ENCODE data around the gene PLIN3.
"Not testable (repeated sequence)": the region's sequence is repeated elsewhere in the genome, so short reads cannot be mapped to it uniquely, and the experiment has no call there.

PLIN3 gene

GRCh38 chr19:4867534-4868285 lies at the start of gene PLIN3:
TSS of gene PLIN3 (minus strand) at chr19:4867667. CDS start at chr19:4861394, 6,273 bp downstream.
- no peak for DNase-seq

GRCh38 chr19:4916292-4917082 lies 49.0 kb upstream of the PLIN3 start:
- no peak for DNase-seq

- no peak for DNase-seq
These were observed 47.5 kb upstream of the PLIN3 start for GRCh38 chr19:4914736-4915501.

GRCh38 chr19:4913996-4914735 lies 46.7 kb upstream of the PLIN3 start:
- no peak for DNase-seq

- peak; percentile 21 for DNase-seq
These were observed 44.6 kb upstream of the PLIN3 start for GRCh38 chr19:4911786-4912672.

GRCh38 chr19:4911314-4911713 lies 43.8 kb upstream of the PLIN3 start:
- DNase-seq, result no peak

GRCh38 chr19:4910594-4911281 lies 43.3 kb upstream of the PLIN3 start:
- DNase-seq, result no peak

GRCh38 chr19:4909897-4910593 lies 42.6 kb upstream of the PLIN3 start:
- DNase-seq, result peak; percentile 95

GRCh38 chr19:4909156-4909896 lies 41.9 kb upstream of the PLIN3 start, which contains the start of gene UHRF1:
TSS of gene UHRF1 (plus strand) at chr19:4909501. CDS start at chr19:4910886, 1,385 bp downstream.
- DNase-seq, result peak; percentile 64

- DNase-seq, result no peak
These were observed 41.3 kb upstream of the PLIN3 start for GRCh38 chr19:4908781-4909155.

GRCh38 chr19:4908360-4908759 lies 40.9 kb upstream of the PLIN3 start:
- no peak for DNase-seq

- no peak for DNase-seq
These were observed 39.5 kb upstream of the PLIN3 start for GRCh38 chr19:4906963-4907362.

GRCh38 chr19:4904481-4904880 lies 37.0 kb upstream of the PLIN3 start:
- no peak for DNase-seq

GRCh38 chr19:4902796-4903195 lies 35.3 kb upstream of the PLIN3 start, which contains the start of gene ARRDC5:
TSS of gene ARRDC5 (minus strand) at chr19:4902896. CDS start at chr19:4902825, 71 bp downstream.
- no peak for DNase-seq

GRCh38 chr19:4900879-4901278 lies 33.4 kb upstream of the PLIN3 start:
- not testable (repeated sequence) for DNase-seq

GRCh38 chr19:4897146-4897545 lies 29.7 kb upstream of the PLIN3 start:
- no peak for DNase-seq

GRCh38 chr19:4896372-4896771 lies 28.9 kb upstream of the PLIN3 start:
- no peak for DNase-seq

- DNase-seq, result not testable (repeated sequence)
These were observed 25.5 kb upstream of the PLIN3 start for GRCh38 chr19:4892962-4893361.

GRCh38 chr19:4891066-4891465 lies 23.6 kb upstream of the PLIN3 start:
- DNase-seq, result no peak
